HepG2 (cell line): Measurements from ENCODE around the gene KMT5C. TPM values are rescaled to one million over a fixed set of nuclear protein-coding genes. Genes with fewer than 3 reads are reported as not detected.

Experiments
- ATF1 ChIP-seq: IDR thresholded peaks from 2 replicates; pipeline ENCODE4 v1.6.1; 2016; ENCODE audit warnings: mild to moderate bottlenecking, control low read depth
- ELF4 ChIP-seq: sonication (generic); formaldehyde crosslinking; IDR thresholded peaks from 2 replicates; pipeline ENCODE4 v1.5.0; 2020; ENCODE audit warnings: missing genetic modification reagents, mild to moderate bottlenecking, moderate library complexity, borderline replicate concordance
- FOXA3 ChIP-seq: IDR thresholded peaks from 2 replicates; pipeline ENCODE4 v1.6.1; 2016; ENCODE audit warnings: missing genetic modification reagents, missing compliant biosample characterization
- FOXK2 ChIP-seq: fragments of 450-650 bp; IDR thresholded peaks from 2 replicates; pipeline ENCODE4 v1.6.1; 2016
- HDAC1 ChIP-seq: sonication (generic); formaldehyde crosslinking; IDR thresholded peaks from 2 replicates; pipeline ENCODE4 v1.5.1; 2020; ENCODE audit warnings: mild to moderate bottlenecking, missing genetic modification reagents
- HES4 ChIP-seq: sonication (generic); formaldehyde crosslinking; IDR thresholded peaks from 2 replicates; pipeline ENCODE4 v1.9.0; 2021; ENCODE audit warnings: mild to moderate bottlenecking, missing genetic modification reagents, borderline replicate concordance
- HMGA1 ChIP-seq: sonication (generic); formaldehyde crosslinking; conservative IDR thresholded peaks from 2 replicates; pipeline ENCODE4 v1.4.0; 2020; ENCODE audit warnings: missing genetic modification reagents
- HNRNPUL1 ChIP-seq: fragments of 200-400 bp; formaldehyde crosslinking; IDR thresholded peaks from 2 replicates; pipeline ENCODE4 v1.6.1; 2017; ENCODE audit warnings: low read depth, mild to moderate bottlenecking, low read length, moderate library complexity
- KDM1A ChIP-seq: IDR thresholded peaks from 2 replicates; pipeline ENCODE4 v1.6.1; 2016; ENCODE audit warnings: missing compliant biosample characterization
- MBNL3 ChIP-seq: fragments of 250-450 bp; sonication (Bioruptor Pico); conservative IDR thresholded peaks from 2 replicates; pipeline ENCODE4 v1.8.0; 2022; ENCODE audit warnings: mild to moderate bottlenecking, inconsistent platforms
- MTERF4 ChIP-seq: sonication (generic); formaldehyde crosslinking; IDR thresholded peaks from 2 replicates; pipeline ENCODE4 v1.8.0; 2023; ENCODE audit warnings: mild to moderate bottlenecking, missing genetic modification reagents
- PHF21A ChIP-seq: sonication (generic); formaldehyde crosslinking; IDR thresholded peaks from 2 replicates; pipeline ENCODE4 v1.5.0; 2020; ENCODE audit warnings: mild to moderate bottlenecking, missing genetic modification reagents
- RFXAP ChIP-seq: sonication (generic); formaldehyde crosslinking; IDR thresholded peaks from 2 replicates; pipeline ENCODE4 v1.4.0; 2020; ENCODE audit warnings: missing genetic modification reagents, borderline replicate concordance
- RNF219 ChIP-seq: sonication (generic); formaldehyde crosslinking; IDR thresholded peaks from 2 replicates; pipeline ENCODE4 v1.5.0; 2020; ENCODE audit warnings: mild to moderate bottlenecking, missing genetic modification reagents
- SALL1 ChIP-seq: sonication (generic); formaldehyde crosslinking; IDR thresholded peaks from 2 replicates; pipeline ENCODE4 v1.8.0; 2022; ENCODE audit warnings: mild to moderate bottlenecking, missing genetic modification reagents
- SMAD3 ChIP-seq: sonication (generic); formaldehyde crosslinking; IDR thresholded peaks from 2 replicates; pipeline ENCODE4 v1.4.0; 2020; ENCODE audit warnings: missing genetic modification reagents
- YY1 ChIP-seq: IDR thresholded peaks from 2 replicates; pipeline ENCODE4 v1.6.1; 2011; ENCODE audit warnings: low read length, low read depth, moderate library complexity, mild to moderate bottlenecking; ENCODE audit not compliant: insufficient read depth, insufficient replicate concordance
- ZBTB8A ChIP-seq: sonication (generic); formaldehyde crosslinking; IDR thresholded peaks from 2 replicates; pipeline ENCODE4 v1.4.0; 2020; ENCODE audit warnings: mild to moderate bottlenecking, low read depth, missing genetic modification reagents, borderline replicate concordance
- ZFYVE20 ChIP-seq: sonication (generic); formaldehyde crosslinking; IDR thresholded peaks from 2 replicates; pipeline ENCODE4 v1.8.0; 2023; ENCODE audit warnings: low read depth, mild to moderate bottlenecking, moderate library complexity, missing genetic modification reagents, borderline replicate concordance
- ZNF142 ChIP-seq: sonication (generic); formaldehyde crosslinking; IDR thresholded peaks from 2 replicates; pipeline ENCODE4 v1.4.0; 2020; ENCODE audit warnings: missing genetic modification reagents
- ZNF772 ChIP-seq: sonication (generic); formaldehyde crosslinking; IDR thresholded peaks from 2 replicates; pipeline ENCODE4 v1.5.0; 2020; ENCODE audit warnings: mild to moderate bottlenecking, missing genetic modification reagents
- ZNF792 ChIP-seq: IDR thresholded peaks from 2 replicates; pipeline ENCODE4 v1.6.1; 2016
- polyA plus RNA-seq, 8 experiments: library from polyadenylated mRNA; depleted of rRNA in 3 of 8; stranded (reverse) in 7 of 8; unstranded in 1 of 8; fragments of >200 nt; fragmentation: Illumina TruSeq in 4 of 8; extraction: Trizol in 4 of 8; gene quantifications; 2 replicates each; pipeline versions ENCODE4 v1.2.1 to v1.2.3, GENCODE V29; 2011 to 2016; ENCODE audit warnings: low read depth in 4 of 8, missing spikeins in 1 of 8, mixed read lengths in 1 of 8; ENCODE audit not compliant: insufficient read depth in 1 of 8
- total RNA-seq, 5 experiments: library from RNA; depleted of rRNA; stranded (reverse); fragments of >200 nt; fragmentation: Illumina TruSeq; extraction: Trizol; gene quantifications; 2 replicates each; pipeline ENCODE4 v1.2.3, GENCODE V29; 2016; ENCODE audit warnings: low read depth in 1 of 5

Gene KMT5C
- total and polyA plus RNA-seq, 2 of the 13 experiments (the other 11 are each of a cell fraction or from before 2014, with no cell fraction given), result 5.5 to 9.0 TPM

GRCh38 chr19:55339889-55340783 lies 460 bp downstream of the KMT5C start (continued):
- 0 out of 2 replicates have a peak, but pooled peaks have one; percentile 19 for TF ChIP-seq MTERF4
- no peak for TF ChIP-seq MBNL3 (CRISPR knock-in tag)
- TF ChIP-seq RFXAP (CRISPR knock-in tag), result no peak
- TF ChIP-seq HNRNPUL1, result no peak
- TF ChIP-seq PHF21A (CRISPR knock-in tag), result no peak
- TF ChIP-seq ZBTB8A (CRISPR knock-in tag), result no peak
- no peak for TF ChIP-seq HMGA1 (CRISPR knock-in tag)
- TF ChIP-seq ZNF772 (CRISPR knock-in tag), result no peak
- no peak for TF ChIP-seq KDM1A (CRISPR knock-in tag)
- TF ChIP-seq HDAC1 (CRISPR knock-in tag), result no peak; the same call in 1 of the 2 replicates
- no peak for TF ChIP-seq ATF1 (CRISPR knock-in tag)
- TF ChIP-seq SMAD3 (CRISPR knock-in tag), result no peak
- no peak for TF ChIP-seq SALL1 (CRISPR knock-in tag)
- peak; percentile 78; the same call in 1 of the 2 replicates for TF ChIP-seq HES4 (CRISPR knock-in tag)
- TF ChIP-seq FOXA3 (CRISPR knock-in tag), result no peak
- TF ChIP-seq ELF4 (CRISPR knock-in tag), result no peak
- TF ChIP-seq FOXK2, result no peak
- no peak for TF ChIP-seq ZNF142 (CRISPR knock-in tag)
- TF ChIP-seq YY1, result no peak
- TF ChIP-seq ZNF792 (CRISPR knock-in tag), result no peak
- TF ChIP-seq ZFYVE20 (CRISPR knock-in tag), result no peak
- TF ChIP-seq RNF219, result no peak
